Panc1 (cell line): Measurements from ENCODE around the gene NCOA3.

Experiments used
- POLR2AphosphoS5 ChIP-seq: IDR thresholded peaks from 2 replicates; pipeline ENCODE4 v1.6.1; 2012; ENCODE audit warnings: mild to moderate bottlenecking, low read depth, low read length, moderate library complexity
- SIN3A ChIP-seq: IDR thresholded peaks from 2 replicates; pipeline ENCODE4 v1.6.1; 2012; ENCODE audit warnings: low read depth, mild to moderate bottlenecking, low read length, moderate library complexity, borderline replicate concordance; ENCODE audit not compliant: insufficient read depth
- TCF7L2 ChIP-seq: IDR thresholded peaks from 2 replicates; pipeline ENCODE4 v1.6.1; 2011; ENCODE audit warnings: mild to moderate bottlenecking, low read depth, low read length, inconsistent platforms
- TF ChIP-seq, protein P1 (sequence below): fragments of 450-650 bp; IDR thresholded peaks from 2 replicates; pipeline ENCODE4 v1.5.1; 2017; ENCODE audit warnings: mild to moderate bottlenecking

DNA sequence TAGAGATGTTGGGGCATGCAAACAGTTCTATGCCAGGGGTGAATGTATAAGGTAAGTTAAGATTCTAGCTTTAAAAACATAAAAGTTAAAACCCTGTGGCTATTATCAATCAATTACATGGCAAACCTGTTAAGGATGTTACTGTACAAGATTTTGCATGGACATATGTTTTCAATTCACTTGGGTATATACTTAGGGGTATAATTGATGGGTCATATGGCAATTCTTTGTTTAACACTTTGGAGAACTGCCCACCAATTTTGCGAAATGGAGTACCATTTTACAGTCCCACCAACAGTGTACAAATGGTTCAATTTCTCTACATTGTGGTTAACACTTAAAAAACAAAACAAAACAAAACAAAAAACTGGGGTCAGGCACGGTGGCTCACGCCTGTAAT, 9.4 kb upstream of the NCOA3 start:
- no peak for TF ChIP-seq POLR2AphosphoS5
- TF ChIP-seq, protein P1, sequence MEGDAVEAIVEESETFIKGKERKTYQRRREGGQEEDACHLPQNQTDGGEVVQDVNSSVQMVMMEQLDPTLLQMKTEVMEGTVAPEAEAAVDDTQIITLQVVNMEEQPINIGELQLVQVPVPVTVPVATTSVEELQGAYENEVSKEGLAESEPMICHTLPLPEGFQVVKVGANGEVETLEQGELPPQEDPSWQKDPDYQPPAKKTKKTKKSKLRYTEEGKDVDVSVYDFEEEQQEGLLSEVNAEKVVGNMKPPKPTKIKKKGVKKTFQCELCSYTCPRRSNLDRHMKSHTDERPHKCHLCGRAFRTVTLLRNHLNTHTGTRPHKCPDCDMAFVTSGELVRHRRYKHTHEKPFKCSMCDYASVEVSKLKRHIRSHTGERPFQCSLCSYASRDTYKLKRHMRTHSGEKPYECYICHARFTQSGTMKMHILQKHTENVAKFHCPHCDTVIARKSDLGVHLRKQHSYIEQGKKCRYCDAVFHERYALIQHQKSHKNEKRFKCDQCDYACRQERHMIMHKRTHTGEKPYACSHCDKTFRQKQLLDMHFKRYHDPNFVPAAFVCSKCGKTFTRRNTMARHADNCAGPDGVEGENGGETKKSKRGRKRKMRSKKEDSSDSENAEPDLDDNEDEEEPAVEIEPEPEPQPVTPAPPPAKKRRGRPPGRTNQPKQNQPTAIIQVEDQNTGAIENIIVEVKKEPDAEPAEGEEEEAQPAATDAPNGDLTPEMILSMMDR: no peak
- no peak for TF ChIP-seq TCF7L2
- TF ChIP-seq SIN3A: no peak
